ENCODE measurements around the gene SIK3.

DNA sequence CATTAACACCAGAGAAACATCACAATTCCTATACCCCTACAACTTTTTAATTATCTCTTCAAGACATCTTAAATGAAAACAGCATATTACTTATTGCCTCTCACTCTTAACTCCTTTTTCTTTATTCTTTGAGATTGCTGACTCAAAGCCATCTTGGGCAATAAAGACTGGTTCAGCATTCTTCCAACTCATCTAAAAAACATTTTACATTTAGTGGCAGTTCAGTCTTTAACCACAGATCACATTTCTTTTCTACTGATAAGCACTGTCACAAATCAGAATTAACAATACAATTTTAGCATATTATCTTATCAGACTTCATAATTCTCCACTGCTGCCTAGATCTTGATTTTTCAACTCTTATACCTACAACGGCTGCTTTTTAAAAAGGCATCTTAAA lies 34.0 kb downstream of the SIK3 start:
- TF ChIP-seq, protein P1, sequence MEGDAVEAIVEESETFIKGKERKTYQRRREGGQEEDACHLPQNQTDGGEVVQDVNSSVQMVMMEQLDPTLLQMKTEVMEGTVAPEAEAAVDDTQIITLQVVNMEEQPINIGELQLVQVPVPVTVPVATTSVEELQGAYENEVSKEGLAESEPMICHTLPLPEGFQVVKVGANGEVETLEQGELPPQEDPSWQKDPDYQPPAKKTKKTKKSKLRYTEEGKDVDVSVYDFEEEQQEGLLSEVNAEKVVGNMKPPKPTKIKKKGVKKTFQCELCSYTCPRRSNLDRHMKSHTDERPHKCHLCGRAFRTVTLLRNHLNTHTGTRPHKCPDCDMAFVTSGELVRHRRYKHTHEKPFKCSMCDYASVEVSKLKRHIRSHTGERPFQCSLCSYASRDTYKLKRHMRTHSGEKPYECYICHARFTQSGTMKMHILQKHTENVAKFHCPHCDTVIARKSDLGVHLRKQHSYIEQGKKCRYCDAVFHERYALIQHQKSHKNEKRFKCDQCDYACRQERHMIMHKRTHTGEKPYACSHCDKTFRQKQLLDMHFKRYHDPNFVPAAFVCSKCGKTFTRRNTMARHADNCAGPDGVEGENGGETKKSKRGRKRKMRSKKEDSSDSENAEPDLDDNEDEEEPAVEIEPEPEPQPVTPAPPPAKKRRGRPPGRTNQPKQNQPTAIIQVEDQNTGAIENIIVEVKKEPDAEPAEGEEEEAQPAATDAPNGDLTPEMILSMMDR (IDR thresholded peaks at IDR 0.05) = no peak
- TF ChIP-seq EP300 (IDR thresholded peaks at IDR 0.05) = no peak
- TF ChIP-seq POLR2A (IDR thresholded peaks at IDR 0.05) = no peak
